Femur (tissue), 1 donor: ENCODE data around the gene ELK3.

Experiments
- DNase-seq: peaks from one replicate; pipeline ENCODE4 v3.0.0-alpha.2; 2017

Gene ELK3

DNA sequence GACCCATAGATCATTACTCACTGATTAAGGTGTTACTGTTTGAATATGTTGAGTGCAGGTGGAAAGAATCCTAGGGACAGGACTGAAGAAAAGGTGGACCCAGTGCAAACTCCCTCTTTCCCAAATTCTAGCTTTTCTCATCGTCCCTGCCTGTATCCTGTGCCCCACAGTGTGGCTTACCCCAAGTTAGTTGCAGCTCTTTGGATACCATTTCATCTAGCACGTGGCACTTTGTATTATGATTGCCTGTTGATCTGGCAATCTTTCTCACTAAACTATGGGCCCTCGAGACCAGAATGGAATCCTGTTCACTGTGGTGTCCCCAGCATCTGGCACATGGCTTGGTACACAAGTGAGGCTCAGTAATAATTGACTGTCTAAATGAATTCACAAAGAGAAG lies 66.5 kb downstream of the ELK3 start:
- no peak for DNase-seq

DNA sequence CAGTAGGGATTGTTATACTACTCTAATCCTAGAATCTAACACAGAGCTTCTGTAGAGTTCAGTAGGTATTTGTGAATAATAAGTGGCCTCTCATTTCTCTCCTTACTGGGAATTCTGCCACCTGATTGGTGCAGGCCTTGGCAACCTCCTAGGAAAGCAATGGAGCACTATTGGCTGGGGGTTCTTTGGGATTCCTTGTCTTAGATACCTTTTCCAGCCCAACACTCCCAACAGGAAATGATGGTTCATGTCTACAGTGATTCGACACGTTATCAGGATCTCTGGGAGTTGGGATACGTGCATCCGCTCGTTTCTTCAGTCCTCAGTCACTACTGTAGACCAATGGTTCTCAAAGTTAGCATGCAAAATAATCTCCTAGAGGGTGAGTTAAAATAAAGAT lies 67.4 kb downstream of the ELK3 start:
- DNase-seq, result no peak

DNA sequence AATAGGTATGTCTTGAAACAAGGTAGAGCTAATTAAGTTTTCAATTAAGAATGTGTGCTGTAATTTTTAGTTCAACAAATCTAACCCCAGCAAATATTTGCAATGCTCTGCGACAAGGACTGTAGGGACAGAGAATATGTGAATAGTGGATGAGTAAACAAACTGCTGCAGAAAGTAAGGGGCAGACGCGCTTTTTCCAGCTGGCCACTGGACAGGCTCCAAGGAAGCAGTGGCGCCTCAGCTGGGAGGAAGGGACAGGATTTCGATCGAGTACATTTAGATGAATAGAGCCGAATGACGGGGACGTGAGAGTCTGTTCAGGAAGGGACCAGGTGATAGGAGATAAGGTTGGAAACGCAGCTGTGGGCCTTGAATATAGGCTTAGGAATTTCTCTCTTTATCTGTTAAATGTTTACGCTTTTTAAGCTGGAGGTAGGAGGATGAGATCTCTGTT lies 69.3 kb downstream of the ELK3 start:
- DNase-seq, result no peak

DNA sequence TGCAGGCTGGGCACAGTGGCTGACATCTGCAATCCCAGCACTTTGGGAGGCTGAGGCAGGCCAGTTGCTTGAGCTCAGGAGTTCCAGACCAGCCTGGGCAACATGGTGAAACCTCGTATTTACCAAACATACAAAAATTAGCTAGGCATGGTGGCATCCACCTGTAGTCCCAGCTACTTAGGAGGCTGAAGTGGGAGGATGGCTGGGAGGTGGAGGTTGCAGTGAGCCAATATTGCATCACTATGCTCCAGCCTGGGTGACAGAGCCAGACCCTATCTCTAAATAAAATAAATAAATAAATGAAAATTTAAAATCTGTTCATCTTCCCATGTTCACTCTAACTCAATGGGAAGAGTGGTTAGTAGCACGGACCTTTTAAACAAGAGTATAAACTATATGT lies 71.2 kb downstream of the ELK3 start:
- no peak for DNase-seq

DNA sequence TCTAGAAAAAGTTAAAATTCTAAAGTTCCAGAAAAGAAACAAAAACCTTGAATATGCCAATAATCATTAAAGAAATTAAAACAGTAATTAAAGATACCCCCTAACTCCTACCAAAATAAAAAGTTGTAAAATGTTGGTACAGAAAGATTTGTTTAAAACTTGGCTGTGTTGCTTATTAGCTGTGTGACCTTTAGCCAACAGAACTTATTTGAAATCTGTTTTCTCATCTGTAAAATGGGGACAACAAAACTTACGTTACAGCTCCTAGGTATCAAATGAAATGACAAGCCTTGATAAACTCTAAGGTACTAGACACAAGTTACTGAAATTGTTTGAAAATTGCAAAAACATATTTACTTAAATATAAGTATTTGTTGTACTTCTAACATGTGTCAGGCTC lies 71.7 kb downstream of the ELK3 start:
- DNase-seq, result no peak

DNA sequence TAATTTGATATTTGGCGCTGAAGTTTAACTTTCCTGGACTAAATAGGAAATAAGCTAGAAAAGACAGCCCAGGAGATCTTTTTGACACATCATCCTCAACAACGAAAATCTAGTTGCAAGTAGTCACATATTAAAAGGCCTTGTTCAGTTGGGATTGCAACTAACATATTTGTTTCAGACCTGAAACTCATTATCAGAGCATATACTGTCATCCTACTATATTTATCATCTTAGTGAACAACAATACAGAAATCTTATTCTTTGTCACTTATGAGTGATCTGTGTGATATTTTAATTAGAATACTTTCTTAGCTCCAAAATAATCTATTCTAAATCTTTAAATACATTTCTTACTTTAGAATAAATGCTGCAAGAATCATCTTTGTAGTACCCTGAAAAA lies 72.1 kb downstream of the ELK3 start:
- DNase-seq, result no peak

DNA sequence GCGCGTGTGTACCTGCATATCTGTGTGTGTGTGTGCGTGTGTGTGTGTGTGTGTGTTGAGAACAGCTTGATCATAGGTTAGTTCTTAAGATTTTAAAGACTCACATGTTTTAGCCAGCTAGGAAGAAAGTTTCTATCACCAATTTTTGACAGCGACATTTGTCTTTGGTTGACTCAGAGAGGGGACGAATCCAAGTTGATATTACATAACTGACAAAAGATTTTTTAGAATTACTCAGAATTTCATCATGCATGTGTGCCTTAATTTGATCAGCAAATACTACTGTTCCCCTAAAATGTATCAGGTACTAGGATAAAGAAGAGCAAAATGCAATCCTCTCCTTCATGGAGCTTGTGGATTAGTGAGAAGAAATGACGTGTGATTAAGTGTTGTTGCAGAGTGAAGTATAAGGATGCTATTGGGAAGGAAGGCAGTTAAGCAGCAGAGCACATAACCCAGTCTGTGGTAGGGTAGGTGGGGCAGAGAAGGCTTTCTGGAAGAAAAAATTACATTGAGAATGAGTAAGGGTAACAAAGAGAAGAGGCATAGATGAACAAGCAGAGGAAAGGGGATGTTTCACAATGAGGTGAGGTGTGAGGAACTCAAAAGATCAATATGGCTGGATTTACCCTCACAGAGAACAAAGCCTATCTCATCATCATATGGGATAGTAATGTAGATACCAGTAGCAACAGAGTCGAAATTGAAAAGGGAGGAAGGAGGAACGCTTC lies 77.5 kb downstream of the ELK3 start:
- no peak for DNase-seq

DNA sequence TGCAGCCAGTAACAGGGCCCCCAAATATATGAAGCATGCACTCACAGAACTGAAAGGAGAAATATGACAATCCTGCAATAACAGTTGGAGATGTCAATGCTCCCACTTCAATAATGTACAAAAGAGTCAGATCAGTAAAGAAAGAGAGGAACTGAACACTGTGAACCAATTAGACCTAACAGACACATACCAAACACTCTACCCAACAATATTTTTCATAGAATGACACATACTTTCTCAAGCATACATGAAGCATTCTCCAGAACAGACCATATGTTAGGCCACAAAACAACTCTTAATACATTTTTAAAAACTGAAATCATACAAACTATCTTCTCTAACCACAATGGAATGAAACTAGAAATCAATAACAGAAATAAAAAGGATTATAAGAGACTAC lies 80.2 kb downstream of the ELK3 start:
- DNase-seq, result no peak

DNA sequence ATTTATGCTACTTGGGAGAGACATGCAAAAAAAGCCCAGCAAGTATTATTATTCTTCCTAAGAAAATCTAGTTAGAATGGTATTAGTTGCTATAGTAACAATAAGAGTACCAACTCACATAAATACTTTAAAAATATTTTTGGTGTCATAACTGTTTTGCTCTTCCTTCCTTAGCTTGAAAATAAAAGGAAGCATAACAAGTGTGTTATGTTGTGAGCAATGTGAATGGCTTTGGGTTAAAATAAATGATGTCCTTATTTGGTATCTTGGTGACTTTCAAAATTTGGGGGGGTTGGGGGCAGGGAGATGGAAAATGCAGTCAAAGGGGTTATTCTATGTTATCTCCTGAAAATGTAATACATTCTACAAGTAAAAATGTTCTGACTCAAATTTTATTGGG lies 91.0 kb downstream of the ELK3 start:
- no peak for DNase-seq

DNA sequence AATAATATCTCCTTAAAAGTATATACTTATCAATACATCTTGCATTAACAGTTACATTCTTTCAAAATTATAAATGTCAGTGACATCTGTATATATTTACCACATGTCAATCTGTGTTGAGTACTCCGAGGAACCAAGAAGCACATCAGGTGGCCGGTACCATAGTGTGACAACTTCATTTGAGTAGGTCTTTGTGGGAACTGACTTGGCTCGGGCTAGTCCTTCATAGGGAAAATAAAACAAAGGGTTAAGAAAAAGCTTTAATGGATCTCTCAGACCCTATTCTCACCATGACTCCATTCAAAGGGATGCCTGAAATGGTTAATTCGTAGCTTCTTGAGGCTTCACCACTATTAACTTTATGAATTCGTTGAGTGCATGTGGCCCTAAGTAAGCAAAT lies 94.9 kb downstream of the ELK3 start:
- DNase-seq, result no peak

DNA sequence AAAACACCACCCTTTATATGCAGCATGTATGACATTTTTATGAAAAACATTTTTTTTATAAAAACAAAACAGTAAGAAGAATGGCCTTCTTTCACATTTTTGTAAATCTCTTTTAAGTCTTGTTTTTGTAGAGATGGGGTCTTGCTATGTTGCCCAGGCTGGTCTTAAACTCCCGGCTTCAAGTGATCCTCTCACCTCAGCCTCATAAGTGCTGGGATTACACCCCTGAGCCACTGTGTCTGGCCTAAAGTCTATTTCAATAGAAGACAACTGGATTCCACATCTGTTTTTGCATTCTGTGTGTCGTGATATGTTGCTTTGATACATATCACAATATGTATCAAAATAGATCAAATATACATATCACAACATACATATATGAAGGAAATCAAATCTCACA lies 98.9 kb downstream of the ELK3 start:
- no peak for DNase-seq

DNA sequence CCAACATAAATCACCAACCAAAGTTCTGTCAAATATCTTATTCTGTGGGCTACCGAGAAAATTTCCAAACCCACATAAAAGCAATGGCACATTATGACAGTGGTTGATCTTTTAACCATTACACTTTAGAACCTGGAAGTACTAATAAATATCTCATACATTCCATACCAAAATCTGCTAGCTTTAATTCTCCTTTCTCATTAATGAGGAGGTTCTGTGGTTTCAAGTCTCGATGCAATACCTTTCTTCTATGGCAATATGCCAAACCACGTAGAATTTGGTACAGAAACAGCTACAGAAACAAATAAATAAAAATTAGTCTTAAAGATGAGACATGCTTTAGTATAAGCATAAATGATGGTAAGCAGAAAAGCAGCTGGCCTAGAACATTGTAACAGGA lies 100.7 kb downstream of the ELK3 start:
- no peak for DNase-seq

DNA sequence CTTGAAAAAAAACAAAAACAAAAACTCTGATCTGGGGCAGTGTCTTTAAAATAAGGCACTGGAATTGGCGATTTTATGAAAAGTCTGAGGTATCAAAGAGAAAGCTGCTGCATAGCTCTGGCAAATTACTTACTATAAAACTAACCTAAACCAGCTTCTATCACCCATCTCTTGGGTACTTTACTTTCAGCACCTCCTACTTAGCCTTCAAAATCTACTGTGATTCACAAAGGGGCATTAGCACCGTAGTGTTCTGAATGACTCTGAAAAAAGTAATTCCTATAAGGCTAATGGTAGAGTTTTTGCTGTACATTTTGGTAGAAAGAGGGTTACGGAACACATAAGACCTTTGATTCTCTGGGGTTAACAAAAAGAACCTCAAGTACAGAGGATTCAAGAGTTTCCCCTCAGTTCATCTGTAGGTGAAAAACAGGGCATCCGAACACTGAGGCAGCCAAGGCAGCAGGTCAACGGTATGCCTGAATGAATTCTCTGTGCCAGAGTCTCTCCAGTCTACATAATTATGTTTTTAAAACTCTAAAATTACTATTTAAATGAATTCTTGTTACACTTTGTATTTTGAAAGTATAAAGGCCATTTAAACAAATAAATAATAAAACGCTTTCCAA lies 101.5 kb downstream of the ELK3 start:
- no peak for DNase-seq

DNA sequence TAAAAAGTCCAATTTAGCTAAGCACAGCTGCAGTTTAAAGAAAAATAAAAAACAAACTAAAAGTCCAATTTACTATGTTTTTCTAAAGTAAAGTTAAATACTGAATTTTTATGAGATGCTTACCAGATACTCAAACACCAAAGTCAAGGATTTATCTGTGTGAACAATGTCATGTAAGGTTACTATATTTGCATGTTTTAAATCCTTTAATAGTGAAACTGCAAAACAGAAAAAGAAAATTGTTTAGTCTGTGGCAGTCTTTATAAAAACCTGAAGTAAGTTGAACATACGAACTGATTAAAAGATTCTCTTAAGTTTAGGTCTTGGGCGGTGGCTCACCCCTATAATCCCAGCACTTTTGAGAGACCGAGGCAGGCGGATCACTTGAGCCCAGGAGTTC lies 103.3 kb downstream of the ELK3 start:
- DNase-seq, result no peak

DNA sequence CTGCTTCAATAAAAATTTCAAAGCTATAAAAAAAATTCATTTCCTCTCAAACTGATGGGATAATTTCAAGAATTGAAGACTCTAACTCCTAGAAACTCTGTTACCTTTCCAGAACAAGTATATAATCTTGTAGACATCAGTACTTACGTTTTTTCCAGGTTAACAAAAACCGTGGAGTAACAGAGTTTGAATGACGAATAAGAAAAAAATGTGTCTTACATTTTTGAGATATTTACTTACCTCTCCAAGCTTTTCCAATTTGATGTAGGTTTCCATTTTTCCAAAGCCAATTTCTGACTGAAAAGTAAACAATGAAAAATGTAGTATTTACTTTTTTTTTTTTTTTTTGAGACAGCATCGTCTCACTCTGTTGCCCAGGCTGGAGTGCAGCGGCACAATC lies 105.9 kb downstream of the ELK3 start:
- no peak for DNase-seq

DNA sequence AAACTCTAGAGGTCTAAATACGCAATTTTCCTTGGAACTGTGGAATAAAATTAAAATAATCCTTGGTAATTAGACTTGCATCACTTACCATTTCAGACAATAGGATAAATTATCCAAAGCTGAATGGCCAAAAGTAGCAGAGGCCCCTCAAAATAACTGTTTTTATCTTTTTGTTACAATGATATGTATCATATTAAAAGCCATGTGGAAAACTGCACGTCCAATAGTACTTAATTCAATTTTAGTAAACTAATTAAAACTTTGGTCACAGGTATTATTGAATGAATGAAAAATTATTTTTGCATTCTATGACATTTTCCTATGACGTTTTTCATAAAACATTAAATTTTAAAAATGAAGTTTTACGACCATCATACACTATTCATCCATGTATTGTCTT lies 107.6 kb downstream of the ELK3 start:
- no peak for DNase-seq

DNA sequence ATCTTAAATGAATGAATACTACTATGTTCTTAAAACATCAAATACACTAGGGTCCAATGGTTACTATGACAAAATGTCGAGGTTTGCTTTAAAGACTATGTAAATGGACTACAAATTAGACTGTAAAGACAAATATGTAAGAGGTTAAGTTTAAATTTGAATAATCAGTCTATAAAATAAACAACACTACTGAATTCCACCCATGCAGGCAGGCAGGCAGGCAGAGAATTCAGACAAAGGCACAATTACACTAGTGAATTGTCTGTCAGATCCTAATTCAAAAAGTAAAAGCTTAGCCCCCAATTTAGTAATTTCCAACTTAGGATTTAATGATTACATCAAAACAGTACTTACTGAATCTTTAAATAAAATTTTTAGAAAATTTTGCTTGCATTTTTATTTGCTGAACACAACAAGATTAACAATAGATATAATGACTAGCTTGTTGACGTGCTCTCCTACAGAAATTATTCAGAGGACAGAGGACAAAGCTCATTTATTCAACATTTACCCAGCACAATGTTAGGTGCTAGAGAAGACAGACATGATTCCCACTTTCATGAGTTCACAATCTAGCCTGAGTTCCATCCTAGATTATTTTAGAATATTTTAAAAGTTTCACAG lies 108.6 kb downstream of the ELK3 start:
- DNase-seq, result no peak

DNA sequence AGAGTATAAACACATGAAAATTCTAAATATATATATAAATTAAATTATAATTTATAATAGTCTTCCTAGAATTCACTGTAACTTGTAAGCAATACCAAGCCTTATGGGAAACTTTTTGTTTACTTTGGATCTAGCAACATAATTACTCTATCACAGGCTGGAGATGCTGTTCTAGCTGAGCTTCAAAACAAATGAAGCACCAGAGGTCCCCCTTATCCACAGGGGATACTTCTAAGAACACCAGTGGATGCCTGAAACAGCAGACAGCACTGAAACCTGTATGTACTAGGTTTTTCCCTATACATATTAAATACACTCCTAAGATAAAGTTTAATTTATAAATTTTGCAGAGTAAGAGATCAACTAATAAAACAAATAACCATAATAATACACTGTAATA lies 109.5 kb downstream of the ELK3 start:
- DNase-seq, result no peak

DNA sequence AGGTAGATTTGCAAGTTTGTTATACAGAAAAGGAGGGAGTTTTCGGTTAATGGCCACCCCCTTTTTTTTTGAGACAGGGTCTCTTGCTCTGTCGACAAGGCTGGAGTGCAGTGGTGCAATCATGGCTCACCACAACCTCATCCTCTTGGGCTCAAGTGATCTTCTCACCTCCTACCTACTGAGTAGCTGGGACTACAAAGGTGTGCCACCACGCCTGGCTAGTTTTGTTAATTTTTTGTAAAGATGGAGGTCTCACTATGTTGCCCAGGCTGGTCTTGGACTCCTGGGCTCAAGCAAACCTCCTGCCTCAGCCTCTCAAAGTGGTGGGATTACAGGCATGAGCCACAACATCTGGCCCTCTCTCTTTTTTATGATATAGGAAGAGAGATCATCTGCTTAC lies 111.5 kb downstream of the ELK3 start:
- no peak for DNase-seq

DNA sequence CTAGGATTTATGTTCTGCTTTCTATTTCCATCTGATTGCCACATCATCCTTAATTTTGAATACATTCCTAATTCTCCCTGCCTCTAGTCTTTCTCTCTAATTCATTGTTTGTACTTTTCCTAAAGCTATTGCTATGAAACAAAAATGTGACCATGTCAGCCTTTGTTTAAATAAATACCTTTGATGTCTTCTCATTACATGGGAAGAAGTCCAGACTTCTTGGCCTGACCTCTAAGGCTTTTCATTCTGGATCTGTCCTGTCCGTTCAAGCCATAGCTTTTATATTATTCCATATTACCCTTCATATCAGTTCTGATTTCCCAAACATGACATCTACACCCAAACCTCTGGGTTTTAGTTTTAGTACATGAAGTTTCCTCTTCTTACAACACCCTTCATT lies 114.7 kb downstream of the ELK3 start:
- DNase-seq, result no peak

DNA sequence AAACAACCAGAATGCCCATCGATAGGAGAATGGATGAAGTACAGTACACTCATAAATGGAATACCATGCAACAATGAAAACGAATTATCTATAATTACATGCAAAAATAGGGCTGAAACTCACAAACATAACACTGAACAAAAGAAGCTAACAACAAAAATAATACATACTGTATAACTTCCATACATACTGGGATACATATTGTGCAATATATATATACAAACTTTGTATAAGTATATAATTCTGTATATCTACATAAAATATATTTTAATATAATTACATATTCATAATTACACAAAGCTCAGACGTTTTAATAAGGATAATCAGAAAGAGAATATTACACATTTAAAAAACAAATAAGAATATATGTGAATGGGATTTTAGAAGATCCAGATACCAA lies 115.9 kb downstream of the ELK3 start:
- no peak for DNase-seq

DNA sequence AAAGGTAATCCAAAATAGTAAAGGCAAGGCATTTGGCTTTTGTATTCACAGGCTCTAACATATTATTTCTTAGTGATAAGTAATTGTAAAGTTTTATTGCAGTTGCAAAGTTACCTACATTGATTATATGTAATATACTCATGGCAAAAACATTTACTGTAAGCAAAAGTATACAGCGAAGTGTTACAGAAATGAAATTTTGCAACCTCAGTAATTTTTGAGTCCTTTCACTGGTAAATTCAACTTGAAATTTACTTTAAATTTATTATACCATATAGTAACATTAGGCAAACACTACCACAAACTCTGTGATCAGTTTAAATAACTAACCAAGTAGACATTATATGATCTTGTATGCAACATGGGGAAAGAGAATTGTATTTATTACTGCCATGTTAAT lies 117.0 kb downstream of the ELK3 start:
- DNase-seq, result no peak

DNA sequence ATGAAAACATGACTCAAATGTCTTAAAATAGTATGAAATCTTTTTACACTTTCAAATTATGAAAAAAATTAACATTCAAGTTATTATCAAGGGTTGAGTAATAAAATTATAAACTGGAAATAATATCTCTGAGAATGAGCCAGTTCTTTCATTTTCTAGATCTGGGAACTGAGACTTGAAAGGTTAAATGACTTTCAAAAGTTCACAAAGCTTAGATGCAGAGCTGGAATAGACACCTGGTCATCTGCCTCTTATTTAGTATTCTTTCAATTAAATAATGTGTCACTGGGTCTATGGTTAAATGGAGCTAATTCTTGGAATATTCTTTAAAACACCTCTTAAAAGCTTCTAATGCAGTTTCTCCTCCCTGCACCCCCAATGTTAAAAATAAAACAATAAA lies 119.4 kb downstream of the ELK3 start:
- DNase-seq, result no peak

DNA sequence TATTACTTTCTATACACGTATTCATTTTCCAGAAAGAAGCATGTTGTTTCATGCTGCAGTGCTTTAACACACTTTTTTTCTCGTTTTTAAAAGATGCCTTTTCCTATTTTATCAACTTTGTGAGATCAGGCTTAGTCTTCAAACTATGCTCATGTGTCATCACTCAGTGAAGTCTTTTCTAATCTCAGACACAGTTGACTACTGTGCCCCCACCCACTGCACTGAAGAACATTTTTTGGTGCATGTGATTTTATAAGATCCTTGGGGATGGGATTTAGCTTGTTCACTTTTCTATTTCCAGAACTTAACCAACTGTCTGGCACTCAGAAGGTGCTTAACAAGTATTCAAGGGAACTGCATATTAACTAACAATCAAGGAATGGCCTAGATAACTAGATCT lies 120.5 kb downstream of the ELK3 start:
- DNase-seq, result no peak
